NCI-H345 (cell line): ENCODE results near the gene NR1H2.
"Not testable (repeated sequence)": the region's sequence is repeated elsewhere in the genome, so short reads cannot be mapped to it uniquely, and the experiment has no call there.

Source experiments
- DNase-seq: peaks from one replicate; lab custom pipeline; 2025; lab: John Stamatoyannopoulos, UW

NR1H2 gene

GRCh38 chr19:50376166-50377050 is at the start of gene NR1H2:
TSS of gene NR1H2 (plus strand) at chr19:50376457. CDS start at chr19:50377606, 1,149 bp downstream.
- DNase-seq = peak; percentile 97

GRCh38 chr19:50327013-50327412 is 49.2 kb upstream of the NR1H2 start:
- no peak for DNase-seq

GRCh38 chr19:50327461-50328223 is 48.6 kb upstream of the NR1H2 start:
- DNase-seq = no peak

GRCh38 chr19:50328224-50328872 is 47.9 kb upstream of the NR1H2 start:
- peak; percentile 22 for DNase-seq

- no peak for DNase-seq
Measured at GRCh38 chr19:50328873-50329145, 47.4 kb upstream of the NR1H2 start.

GRCh38 chr19:50329146-50329925 is 46.9 kb upstream of the NR1H2 start, which contains the start of gene KCNC3:
TSS of gene KCNC3 (minus strand) at chr19:50329377. CDS start at chr19:50329082, 295 bp downstream.
- DNase-seq = peak; percentile 98

- DNase-seq = not testable (repeated sequence)
Measured at GRCh38 chr19:50329926-50330294, 46.3 kb upstream of the NR1H2 start.

GRCh38 chr19:50330365-50331078 is 45.7 kb upstream of the NR1H2 start:
- peak; percentile 92 for DNase-seq

- DNase-seq = no peak
Measured at GRCh38 chr19:50331221-50331993, 44.9 kb upstream of the NR1H2 start.

GRCh38 chr19:50331994-50332243 is 44.3 kb upstream of the NR1H2 start:
- DNase-seq = no peak

GRCh38 chr19:50332244-50333038 is 43.8 kb upstream of the NR1H2 start:
- DNase-seq = no peak

- DNase-seq = peak; percentile 88
Measured at GRCh38 chr19:50333235-50333736, 43.0 kb upstream of the NR1H2 start.

GRCh38 chr19:50333737-50334617 is 42.3 kb upstream of the NR1H2 start:
- DNase-seq = peak; percentile 79

GRCh38 chr19:50334741-50335421 is 41.4 kb upstream of the NR1H2 start:
- no peak for DNase-seq

- DNase-seq = not testable (repeated sequence)
Measured at GRCh38 chr19:50337031-50337430, 39.2 kb upstream of the NR1H2 start.

- no peak for DNase-seq
Measured at GRCh38 chr19:50340331-50340730, 35.9 kb upstream of the NR1H2 start.

GRCh38 chr19:50341091-50341564 is 35.1 kb upstream of the NR1H2 start:
- no peak for DNase-seq
